NCI-H345 treated with DMSO at 0.1 percent for 48 hours (cell line): ENCODE measurements around the gene U2AF1L4.
A peak's percentile ranks its signal among the peaks of the same experiment; 100 is the strongest.

Source experiments
- DNase-seq: peaks from one replicate; lab custom pipeline; 2025; ENCODE audit not compliant: unreplicated experiment; lab: John Stamatoyannopoulos, UW

U2AF1L4 gene

GRCh38 chr19:35742121-35742724 is 3.0 kb downstream of the U2AF1L4 start, which contains the start of gene IGFLR1:
IGFLR1 (minus strand) TSS chr19:35742452; CDS start chr19:35741180, 1,272 bp downstream.
- no peak for DNase-seq

GRCh38 chr19:35741203-35741515 is 4.1 kb downstream of the U2AF1L4 start:
- DNase-seq, result no peak

DNA sequence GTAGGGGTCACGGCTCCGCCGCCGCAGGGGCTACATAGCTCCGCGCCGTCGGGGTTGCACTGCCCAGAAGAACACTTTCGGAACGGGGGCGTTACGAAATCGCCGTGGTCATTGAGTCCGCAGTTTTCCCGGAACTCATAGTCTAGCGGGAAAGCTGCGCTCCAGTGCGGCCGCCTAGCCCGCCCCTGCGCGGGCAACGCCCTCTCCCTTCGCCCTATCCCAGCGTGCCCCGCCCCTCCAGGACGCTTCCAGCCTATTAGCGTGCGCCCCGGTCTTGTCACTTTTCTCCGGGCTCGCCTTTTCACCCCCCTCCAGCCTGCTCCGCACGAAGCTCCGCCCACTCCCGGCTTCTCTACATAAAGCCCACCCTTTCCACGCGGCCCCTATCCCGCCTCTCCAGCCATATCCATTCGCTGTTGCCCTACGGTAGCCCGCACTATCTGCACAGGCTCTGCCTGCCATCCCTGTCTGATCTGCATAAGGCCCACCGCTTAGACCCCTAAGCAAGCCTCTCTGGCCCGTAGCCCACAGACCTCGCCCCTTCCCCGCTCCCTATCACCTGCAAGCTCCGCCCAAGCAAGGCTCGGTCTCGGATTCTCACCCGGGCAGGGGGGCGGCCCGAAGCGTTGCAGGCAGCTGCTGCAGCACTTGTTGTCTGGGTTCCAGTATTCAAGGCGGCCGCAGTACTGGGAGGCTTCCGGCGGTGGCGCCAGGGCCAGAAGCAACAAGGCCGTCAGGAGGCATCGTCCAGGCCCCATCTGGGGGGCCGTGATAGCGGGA is 4.6 kb downstream of the U2AF1L4 start:
- DNase-seq, result peak; percentile 100

DNA sequence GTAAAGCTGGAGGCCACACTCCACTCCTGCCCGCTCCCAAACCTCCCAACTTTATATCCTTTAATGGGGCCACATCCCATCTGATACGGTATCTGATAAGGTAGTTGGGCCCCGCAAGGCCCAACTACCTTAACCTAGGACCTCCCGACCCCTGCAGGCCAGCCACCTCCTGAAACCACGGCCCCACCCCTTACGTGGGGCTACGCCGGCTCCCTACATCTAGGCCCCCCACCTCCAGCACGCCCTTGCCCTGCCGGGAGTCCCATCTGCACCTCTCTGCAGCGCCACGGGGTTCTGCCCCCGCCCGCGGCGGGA is 5.2 kb downstream of the U2AF1L4 start:
- DNase-seq, result no peak

DNA sequence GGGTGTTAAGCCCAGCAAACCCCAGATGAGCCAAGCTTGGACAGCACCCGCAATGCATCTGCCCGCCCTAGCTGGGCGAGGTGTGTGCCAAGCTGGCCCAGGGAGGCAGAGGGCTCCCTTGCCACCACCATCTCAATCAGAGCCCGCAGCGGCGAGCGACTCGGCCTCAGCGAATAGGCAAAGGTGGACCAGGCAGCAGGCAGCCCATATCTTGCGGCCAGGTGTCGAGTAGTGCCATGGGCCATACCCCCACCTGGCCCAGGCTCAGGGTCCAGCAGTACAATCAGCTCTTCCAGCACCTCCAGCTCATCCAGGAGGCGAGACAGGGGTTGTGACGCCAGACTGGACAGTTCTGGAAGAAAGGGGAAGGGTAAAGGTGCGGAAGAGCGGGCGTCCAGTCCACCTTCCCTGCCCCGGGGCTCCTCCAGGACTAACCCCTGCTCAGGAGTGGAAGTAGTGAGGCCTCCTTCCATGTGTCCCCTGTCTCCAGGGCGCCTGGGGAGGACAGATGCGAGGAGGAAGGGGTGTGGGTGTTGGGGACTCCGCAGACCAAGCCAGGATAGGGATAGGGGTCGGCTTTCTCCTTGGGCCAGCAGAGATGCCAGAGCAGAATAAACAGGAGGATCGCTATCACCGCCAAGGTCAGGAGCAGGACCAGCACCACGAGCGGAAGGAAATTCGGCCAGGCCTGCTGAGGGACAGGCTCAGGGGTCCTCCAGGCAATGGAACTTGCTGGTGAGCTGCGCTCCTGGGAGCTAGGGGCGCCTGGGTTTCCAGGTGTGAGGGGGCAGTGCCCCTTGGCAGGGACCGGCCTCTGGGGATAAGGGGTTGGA is 5.7 kb downstream of the U2AF1L4 start:
- no peak for DNase-seq

- no peak for DNase-seq
Observed at GRCh38 chr19:35738887-35739229, 6.4 kb downstream of the U2AF1L4 start.

DNA sequence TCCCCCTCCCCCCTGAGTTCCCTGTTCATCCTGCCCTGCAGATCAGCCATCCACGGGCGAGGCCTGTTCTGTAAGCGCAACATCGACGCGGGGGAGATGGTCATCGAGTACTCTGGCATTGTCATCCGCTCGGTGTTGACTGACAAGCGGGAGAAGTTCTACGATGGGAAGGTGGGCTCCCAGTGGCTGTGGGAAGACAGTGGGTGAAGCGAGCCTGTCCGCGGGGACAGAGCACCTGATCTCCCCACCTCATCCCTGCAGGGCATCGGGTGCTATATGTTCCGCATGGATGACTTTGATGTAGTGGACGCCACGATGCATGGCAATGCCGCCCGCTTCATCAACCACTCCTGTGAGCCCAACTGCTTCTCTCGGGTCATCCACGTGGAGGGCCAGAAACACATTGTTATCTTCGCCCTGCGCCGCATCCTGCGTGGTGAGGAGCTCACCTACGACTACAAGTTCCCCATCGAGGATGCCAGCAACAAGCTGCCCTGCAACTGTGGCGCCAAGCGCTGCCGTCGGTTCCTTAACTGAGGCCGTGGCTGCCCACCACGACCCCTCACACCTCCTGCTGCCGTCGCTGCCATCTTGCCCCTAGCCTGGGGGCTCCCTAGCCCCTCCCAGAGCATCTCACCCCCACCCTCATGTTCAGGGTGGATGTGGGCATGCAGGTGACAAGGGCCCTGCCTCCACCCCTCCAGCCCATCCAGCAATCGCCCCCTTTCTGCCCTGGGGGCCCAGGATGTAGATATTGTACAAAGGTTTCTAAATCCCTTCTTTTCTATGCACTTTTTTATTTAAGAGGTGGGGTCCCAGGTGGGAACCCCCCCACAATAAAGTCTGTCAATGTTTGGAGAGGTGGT is 7.0 kb downstream of the U2AF1L4 start:
- DNase-seq, result no peak

DNA sequence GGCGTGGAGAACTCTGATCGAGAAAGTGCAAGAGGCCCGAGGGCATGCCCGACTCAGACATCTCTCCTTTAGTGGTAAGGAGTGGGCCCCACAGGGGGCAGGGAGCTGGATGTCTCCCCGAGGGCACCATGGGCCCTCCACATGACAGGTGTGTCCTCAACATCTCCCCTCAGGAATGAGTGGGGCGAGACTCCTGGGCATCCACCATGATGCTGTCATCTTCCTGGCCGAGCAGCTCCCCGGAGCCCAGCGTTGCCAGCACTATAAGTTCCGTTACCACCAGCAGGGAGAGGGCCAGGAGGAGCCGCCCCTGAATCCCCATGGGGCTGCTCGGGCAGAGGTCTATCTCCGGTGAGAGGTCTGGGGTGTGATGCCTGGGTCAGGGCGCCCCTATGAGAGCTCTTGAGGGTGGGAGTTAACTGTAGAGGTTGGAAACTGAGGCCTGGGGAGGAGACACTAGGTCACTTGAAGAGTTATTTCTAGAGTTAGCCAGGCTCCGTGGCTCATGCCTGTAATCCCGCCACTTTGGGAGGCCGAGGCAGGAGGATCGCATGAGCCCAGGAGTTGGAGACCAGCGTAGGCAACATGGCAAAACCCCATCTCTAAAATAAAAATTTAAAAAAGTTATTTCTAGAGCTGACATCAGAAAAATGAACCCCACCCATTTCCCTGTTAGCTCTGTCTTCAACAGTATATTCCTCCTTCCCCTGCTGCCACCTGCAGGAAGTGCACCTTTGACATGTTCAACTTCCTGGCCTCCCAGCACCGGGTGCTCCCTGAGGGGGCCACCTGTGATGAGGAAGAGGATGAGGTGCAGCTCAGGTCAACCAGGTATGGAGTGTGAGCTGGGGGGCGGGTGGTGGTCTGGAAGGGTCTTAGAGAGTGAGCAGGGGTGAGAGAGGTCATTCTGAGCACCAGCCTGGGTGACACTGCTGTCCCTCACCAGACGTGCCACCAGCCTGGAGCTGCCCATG is 8.0 kb downstream of the U2AF1L4 start:
- no peak for DNase-seq

- DNase-seq, result no peak
Observed at GRCh38 chr19:35734889-35735288, 10.3 kb downstream of the U2AF1L4 start.

GRCh38 chr19:35734273-35734672 is 10.9 kb downstream of the U2AF1L4 start:
- no peak for DNase-seq

DNA sequence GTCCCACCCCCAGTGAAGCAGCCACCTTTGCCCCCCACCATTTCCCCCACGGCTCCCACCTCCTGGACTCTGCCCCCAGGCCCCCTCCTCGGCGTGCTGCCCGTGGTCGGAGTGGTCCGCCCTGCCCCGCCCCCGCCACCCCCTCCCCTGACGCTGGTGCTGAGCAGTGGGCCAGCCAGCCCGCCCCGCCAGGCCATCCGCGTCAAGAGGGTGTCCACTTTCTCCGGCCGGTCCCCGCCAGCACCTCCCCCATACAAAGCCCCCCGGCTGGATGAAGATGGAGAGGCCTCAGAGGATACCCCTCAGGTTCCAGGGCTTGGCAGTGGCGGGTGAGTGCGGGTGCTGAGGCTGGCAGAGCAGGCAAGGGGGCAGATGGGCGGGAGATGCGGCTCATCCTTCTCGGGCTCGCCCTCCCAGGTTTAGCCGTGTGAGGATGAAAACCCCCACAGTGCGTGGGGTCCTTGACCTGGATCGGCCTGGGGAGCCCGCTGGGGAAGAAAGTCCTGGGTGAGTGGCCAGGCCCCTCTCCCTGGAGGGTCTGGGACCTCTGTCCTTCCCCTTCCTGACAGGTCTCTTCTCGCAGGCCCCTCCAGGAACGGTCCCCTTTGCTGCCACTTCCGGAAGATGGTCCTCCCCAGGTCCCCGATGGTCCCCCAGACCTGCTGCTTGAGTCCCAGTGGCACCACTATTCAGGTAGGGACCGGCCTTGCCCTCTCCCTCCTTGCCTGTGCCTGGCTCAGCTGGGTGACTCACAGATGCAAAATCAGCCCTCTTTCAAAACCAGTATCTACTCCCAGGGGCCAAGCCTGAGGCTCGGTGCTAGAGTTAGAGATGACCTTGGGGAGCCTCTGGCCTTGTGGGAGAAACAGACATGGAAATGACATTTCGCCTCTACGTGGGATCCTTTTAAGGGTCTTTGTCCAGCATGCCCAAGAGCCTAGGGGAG is 11.8 kb downstream of the U2AF1L4 start:
- no peak for DNase-seq

DNA sequence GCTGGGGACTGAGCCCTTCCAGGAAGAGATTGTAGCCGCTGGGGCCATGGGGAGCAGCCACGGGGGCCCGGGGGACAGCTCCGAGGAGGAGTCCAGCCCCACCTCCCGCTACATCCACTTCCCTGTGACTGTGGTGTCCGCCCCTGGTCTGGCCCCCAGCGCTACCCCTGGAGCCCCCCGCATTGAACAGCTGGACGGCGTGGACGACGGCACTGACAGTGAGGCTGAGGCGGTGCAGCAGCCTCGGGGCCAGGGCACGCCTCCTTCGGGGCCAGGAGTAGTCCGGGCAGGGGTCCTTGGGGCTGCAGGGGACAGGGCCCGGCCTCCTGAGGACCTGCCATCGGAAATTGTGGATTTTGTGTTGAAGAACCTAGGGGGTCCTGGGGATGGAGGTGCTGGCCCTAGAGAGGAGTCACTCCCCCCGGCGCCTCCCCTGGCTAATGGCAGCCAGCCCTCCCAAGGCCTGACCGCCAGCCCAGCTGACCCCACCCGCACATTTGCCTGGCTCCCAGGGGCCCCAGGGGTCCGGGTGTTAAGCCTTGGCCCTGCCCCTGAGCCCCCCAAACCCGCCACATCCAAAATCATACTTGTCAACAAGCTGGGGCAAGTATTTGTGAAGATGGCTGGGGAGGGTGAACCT is 12.6 kb downstream of the U2AF1L4 start:
- DNase-seq, result no peak

DNA sequence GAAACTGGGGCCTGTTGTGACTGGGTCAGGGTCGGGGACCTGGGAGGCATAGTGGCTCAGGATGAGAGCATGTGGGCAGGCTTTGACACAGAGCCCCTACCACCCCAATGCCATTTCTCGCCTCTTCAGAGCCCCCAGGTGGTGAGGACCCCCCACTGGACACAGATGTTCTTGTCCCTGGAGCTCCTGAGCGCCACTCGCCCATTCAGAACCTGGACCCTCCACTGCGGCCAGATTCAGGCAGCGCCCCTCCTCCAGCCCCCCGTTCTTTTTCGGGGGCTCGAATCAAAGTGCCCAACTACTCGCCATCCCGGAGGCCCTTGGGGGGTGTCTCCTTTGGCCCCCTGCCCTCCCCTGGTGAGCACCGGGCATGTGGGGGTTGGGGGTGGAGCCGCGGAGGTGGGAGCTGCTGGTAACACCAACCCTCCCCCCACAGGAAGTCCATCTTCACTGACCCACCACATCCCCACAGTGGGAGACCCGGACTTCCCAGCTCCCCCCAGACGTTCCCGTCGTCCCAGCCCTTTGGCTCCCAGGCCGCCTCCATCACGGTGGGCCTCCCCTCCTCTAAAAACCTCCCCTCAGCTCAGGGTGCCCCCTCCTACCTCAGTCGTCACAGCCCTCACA is 13.3 kb downstream of the U2AF1L4 start:
- no peak for DNase-seq

DNA sequence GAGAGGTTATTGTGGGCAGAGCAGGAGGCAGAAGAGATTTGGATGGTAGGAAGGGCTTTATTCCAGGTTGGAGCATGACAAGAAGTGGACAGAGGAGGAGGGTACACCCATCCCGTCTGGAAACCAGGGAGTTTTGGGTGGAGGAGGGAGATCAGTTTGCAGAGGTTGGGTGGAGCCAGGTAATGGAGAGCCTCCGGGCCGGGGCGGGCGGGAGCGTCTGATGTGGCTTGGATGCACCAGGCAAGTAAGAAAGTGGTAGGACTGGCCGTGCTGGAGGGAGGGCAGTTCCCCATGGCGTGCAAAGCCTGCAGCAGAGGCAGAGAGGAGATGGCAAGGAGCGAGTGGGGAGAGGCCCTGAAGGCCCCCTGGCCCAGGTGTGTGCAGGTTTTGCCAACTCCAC is 13.9 kb downstream of the U2AF1L4 start:
- DNase-seq, result no peak

- no peak for DNase-seq
Observed at GRCh38 chr19:35730326-35730725, 14.9 kb downstream of the U2AF1L4 start.

GRCh38 chr19:35729763-35730162 is 15.5 kb downstream of the U2AF1L4 start:
- no peak for DNase-seq

DNA sequence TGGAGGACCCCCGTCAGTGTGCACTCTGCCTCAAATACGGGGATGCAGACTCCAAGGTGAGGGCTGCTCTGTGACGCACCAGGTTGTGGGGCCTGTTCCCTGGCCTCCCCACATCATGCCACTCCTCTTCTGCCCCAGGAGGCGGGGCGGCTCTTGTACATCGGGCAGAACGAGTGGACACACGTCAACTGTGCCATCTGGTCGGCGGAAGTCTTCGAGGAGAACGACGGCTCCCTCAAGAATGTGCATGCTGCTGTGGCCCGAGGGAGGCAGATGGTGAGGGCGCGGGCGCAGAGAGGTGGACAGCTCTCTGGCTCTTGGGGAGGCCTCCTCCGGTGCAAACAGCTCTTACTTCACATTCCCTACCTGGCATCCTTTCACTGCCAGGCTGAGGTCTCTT is 16.2 kb downstream of the U2AF1L4 start:
- DNase-seq, result no peak
